ENCODE results near the gene CLSTN1.
A peak's percentile ranks its signal among the peaks of the same experiment; 100 is the strongest.

The CLSTN1 gene

DNA sequence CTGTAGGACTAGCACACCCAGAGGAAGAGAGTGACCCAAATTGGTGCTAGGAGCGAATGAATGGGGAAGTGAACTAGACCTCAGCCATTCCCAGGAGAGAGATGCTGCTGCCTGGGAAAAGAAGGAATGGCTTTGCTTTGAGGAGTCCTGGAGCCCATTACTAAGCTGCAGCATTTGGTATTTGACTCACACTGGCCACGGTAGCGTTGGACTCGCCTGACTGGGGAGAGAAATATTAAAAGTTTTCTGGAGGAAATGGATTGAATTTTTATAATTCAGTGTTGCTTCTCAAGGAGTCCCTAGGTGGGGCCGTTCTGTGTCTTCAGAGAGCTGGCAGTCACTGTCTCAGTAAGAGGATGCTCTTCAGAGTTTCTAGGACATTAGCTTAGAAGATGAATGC is 132.1 kb downstream of the CLSTN1 start:
- Histone ChIP-seq H3K4me3 (ENCODE audit: severe bottlenecking) (no peak overlapping the region), H3K27ac (ENCODE audit: poor library complexity, severe bottlenecking) (peak overlapping the region; percentile 68), H3K9me3 (ENCODE audit: severe bottlenecking) (no peaks in the 10 kb centered on the region), H3K36me3 (ENCODE audit: low read depth) (no peaks in the 10 kb centered on the region), H3K4me1 (ENCODE audit: insufficient read depth, poor library complexity, severe bottlenecking) (peaks cover 27% of the 10 kb centered on the region), H3K27me3 (ENCODE audit: insufficient read depth, poor library complexity, severe bottlenecking) (no peaks in the 10 kb centered on the region)
- TF ChIP-seq, protein P1, sequence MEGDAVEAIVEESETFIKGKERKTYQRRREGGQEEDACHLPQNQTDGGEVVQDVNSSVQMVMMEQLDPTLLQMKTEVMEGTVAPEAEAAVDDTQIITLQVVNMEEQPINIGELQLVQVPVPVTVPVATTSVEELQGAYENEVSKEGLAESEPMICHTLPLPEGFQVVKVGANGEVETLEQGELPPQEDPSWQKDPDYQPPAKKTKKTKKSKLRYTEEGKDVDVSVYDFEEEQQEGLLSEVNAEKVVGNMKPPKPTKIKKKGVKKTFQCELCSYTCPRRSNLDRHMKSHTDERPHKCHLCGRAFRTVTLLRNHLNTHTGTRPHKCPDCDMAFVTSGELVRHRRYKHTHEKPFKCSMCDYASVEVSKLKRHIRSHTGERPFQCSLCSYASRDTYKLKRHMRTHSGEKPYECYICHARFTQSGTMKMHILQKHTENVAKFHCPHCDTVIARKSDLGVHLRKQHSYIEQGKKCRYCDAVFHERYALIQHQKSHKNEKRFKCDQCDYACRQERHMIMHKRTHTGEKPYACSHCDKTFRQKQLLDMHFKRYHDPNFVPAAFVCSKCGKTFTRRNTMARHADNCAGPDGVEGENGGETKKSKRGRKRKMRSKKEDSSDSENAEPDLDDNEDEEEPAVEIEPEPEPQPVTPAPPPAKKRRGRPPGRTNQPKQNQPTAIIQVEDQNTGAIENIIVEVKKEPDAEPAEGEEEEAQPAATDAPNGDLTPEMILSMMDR (IDR thresholded peaks at IDR 0.05; ENCODE audit: poor library complexity, severe bottlenecking) = no peak
- DNase-seq (ENCODE audit: low spot score) = no peak
- no peak for ATAC-seq (ENCODE audit: low read depth)

DNA sequence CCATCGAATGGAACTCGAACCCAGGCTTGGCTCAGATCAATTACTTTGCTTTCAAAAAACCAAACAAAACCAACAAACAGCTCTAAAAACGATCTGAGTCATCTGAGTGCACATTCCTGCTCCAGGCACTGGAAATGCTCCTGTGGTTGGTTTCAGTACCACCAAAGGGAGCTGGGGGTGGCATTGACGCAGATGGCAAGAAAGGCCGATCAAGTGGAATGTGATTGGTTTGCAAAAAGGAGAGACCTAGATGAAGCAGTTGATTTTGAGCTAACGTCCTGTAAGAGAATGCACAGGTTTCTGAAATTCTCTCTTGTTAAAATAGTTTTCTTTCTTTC is 132.7 kb downstream of the CLSTN1 start:
- H3K4me1 ChIP-seq (ENCODE audit: insufficient read depth, poor library complexity, severe bottlenecking) = peaks cover 27% of the 10 kb centered on the region
- no peaks in the 10 kb centered on the region for H3K9me3 ChIP-seq (ENCODE audit: severe bottlenecking)
- TF ChIP-seq, protein P1 (IDR thresholded peaks at IDR 0.05; ENCODE audit: poor library complexity, severe bottlenecking) = no peak
- ATAC-seq (ENCODE audit: low read depth) (no peak), DNase-seq (ENCODE audit: low spot score) (no peak)
- no peaks in the 10 kb centered on the region for H3K27me3 ChIP-seq (ENCODE audit: insufficient read depth, poor library complexity, severe bottlenecking)
- peak overlapping the region; percentile 68 for H3K27ac ChIP-seq (ENCODE audit: poor library complexity, severe bottlenecking)
- H3K36me3 ChIP-seq (ENCODE audit: low read depth) = no peaks in the 10 kb centered on the region
- no peak overlapping the region for H3K4me3 ChIP-seq (ENCODE audit: severe bottlenecking)

DNA sequence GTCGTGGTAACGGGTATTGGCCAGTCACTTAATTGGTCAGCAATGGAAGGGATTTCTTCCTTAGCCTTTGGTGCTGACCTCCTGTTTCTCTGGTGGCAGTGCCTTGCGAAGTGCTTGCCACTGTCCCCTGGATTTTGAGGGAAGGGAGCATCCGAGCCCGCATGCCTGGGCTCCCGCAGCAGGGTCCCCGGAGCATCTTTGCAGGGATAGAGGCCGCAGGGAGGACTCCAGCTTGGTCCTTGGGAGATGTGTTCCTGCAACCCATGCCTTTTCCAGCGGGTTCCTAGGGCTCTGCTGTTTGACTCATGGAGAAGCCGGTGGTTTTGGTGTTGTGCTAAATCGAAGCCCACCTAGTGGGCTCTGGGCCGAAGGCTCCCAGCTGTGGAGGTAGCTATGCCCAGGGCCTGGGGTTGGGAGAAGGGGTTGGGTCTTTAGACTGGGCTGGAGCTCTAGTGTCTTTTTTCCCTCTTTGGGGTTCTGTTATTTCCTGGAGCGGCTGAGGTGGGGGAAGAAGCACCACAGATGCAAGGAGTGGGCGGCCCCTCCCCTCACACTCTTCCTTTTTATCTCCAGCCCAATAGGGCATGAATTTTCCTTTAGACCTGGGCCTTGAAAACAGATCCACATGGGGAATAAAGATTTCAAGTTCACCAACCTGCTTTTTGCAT is 133.2 kb downstream of the CLSTN1 start:
- Histone ChIP-seq H3K4me3 (ENCODE audit: severe bottlenecking) (peak overlapping the region; percentile 58), H3K27ac (ENCODE audit: poor library complexity, severe bottlenecking) (peak overlapping the region; percentile 68), H3K36me3 (ENCODE audit: low read depth) (no peaks in the 10 kb centered on the region), H3K4me1 (ENCODE audit: insufficient read depth, poor library complexity, severe bottlenecking) (peaks cover 27% of the 10 kb centered on the region), H3K9me3 (ENCODE audit: severe bottlenecking) (no peaks in the 10 kb centered on the region), H3K27me3 (ENCODE audit: insufficient read depth, poor library complexity, severe bottlenecking) (no peaks in the 10 kb centered on the region)
- DNase-seq (ENCODE audit: low spot score) (no peak), ATAC-seq (ENCODE audit: low read depth) (no peak)
- TF ChIP-seq, protein P1 (IDR thresholded peaks at IDR 0.05; ENCODE audit: poor library complexity, severe bottlenecking) = no peak

DNA sequence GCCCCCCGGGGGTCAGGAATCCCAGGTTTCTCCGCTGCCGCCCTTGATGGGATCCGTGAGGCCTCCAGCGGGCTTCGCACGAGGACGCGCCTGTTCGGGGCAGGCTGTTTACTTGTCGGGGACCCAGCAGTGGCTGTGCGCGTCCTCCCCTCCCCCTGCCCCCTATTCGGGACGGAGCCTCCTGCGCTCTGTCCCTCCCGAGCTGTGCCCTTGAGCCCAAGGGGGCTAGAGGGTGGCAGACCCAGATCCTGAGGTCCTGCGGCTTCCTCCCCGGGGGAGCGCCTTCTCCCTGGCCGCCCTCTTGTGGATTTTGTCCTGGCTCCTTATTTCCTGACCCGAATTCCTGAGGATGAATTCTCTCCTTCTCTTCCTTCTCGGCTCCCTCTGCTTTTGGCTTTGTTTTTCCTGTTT is 133.8 kb downstream of the CLSTN1 start:
- peak overlapping the region; percentile 58 for H3K4me3 ChIP-seq (ENCODE audit: severe bottlenecking)
- ATAC-seq (ENCODE audit: low read depth) = 0 out of 3 replicates have a peak, but pooled peaks have one; percentile 1
- TF ChIP-seq, protein P1 (IDR thresholded peaks at IDR 0.05; ENCODE audit: poor library complexity, severe bottlenecking) = peak; percentile 30
- no peak for DNase-seq (ENCODE audit: low spot score)
- H3K36me3 ChIP-seq (ENCODE audit: low read depth) = no peaks in the 10 kb centered on the region
- H3K27ac ChIP-seq (ENCODE audit: poor library complexity, severe bottlenecking) = peak overlapping the region; percentile 68
- H3K9me3 ChIP-seq (ENCODE audit: severe bottlenecking) = no peaks in the 10 kb centered on the region
- H3K27me3 ChIP-seq (ENCODE audit: insufficient read depth, poor library complexity, severe bottlenecking) = no peaks in the 10 kb centered on the region
- H3K4me1 ChIP-seq (ENCODE audit: insufficient read depth, poor library complexity, severe bottlenecking) = peaks cover 27% of the 10 kb centered on the region

DNA sequence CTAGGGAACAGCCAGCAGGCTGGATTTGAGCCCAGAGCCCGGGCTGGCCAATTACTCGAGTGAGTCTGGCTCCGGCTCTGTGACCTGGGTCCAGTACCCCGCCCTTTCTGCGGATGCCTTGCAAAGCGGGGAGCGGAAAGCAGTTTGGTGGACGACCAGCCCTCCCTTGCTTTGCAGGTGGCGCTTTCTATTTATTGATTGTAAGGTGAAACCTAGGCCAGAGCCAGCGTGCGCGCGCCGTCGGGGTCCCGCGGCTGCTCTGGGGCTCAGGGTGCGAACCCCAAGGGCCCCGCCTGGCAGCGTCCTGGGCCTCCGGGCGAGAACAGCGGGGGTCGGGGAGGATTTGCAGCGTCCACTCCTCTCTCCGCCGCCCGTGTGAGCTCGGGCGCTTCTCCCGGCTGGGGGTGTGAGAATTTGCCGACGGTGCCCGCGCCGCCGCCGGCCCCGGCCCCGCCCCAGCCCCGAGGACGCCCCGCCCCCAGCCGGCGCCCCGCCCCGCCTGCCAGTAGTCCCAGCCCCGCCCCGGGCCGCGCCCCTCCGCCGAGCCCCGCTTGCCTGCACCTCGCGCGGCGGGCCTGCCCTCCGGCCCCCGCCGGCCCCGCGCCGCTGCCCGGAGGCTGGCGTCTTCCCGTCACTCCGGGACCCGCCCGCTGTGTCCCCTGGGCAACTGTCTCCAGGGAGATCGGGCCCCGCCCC is 134.6 kb downstream of the CLSTN1 start:
- peaks cover 27% of the 10 kb centered on the region for H3K4me1 ChIP-seq (ENCODE audit: insufficient read depth, poor library complexity, severe bottlenecking)
- TF ChIP-seq, protein P1 (IDR thresholded peaks at IDR 0.05; ENCODE audit: poor library complexity, severe bottlenecking) = no peak
- no peaks in the 10 kb centered on the region for H3K27me3 ChIP-seq (ENCODE audit: insufficient read depth, poor library complexity, severe bottlenecking)
- peak overlapping the region; percentile 58 for H3K4me3 ChIP-seq (ENCODE audit: severe bottlenecking)
- peak; percentile 63 for ATAC-seq (ENCODE audit: low read depth)
- H3K36me3 ChIP-seq (ENCODE audit: low read depth) = no peaks in the 10 kb centered on the region
- H3K27ac ChIP-seq (ENCODE audit: poor library complexity, severe bottlenecking) = peak overlapping the region; percentile 68
- no peaks in the 10 kb centered on the region for H3K9me3 ChIP-seq (ENCODE audit: severe bottlenecking)
- DNase-seq (ENCODE audit: low spot score) = peak; percentile 86
